Germinal center (tissue), 1 donor: ENCODE measurements around the gene ECI1.

ENCODE experiments used
- DNase-seq: peaks from one replicate; pipeline ENCODE4 v3.0.0; 2012; ENCODE audit warnings: mixed read lengths, low spot score

ECI1 gene

DNA sequence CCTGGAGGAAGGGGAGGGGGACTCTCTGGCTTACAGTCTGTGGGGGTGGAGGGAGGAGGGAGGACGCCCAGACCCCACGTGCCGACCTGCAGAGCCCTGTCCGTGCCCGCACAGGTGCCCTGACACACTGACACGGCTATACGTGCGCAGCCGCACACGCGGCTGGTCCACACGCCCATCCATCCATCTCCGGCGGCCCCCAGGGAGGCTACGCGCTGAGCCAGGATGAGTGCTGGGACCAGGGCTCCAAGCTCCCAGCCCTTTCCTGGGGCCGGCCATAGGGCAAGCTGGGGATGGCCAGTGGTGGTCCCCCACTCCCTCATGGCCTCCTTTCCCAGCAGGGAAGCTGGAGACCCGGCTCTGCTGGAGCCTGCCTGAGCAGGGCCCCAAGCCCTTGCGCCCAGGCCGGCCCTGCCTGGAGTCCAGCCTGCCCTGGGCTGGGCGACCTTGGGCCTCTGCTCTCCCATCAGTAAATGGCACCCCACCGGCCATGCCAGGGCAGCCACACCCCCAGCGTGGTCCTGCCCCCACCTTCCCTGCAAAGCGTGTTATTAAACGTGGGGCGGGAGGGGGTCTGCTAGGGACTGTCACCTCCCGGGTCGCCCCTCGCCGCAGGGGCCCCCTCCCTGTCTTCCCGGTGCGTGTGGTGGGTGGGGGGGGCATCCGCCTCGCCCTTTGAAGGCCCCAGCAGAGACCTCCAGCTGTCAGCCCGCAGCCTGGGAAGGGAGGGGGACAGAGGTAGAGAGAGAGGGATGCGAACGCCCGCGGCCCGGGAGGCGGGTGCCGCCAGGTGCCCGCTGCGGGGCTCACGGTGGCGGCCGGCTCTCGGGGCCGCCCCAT lies 55.8 kb downstream of the ECI1 start:
- DNase-seq: no peak

DNA sequence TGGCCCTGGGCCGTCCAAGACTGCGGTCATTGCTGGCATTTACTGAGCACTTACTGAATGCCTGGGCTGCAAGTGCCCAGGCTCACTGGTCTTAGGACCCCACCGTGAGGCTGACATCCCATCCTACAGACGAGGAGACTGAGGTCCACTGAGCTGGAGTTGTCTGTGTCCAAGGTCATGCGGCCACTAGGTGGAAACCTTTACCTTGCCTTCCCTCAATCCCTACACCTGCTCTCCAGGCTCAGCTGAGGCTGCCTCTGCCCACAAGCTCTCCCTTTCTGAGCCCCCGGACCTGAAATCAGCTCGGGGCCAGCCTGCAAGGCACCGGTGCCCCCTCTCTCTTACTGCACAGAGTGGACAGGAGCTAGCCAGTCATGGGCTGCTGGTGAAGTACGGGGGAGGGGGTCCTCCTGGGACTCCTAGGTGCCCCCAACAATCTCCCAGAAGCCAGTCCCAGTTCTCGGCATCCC lies 56.5 kb downstream of the ECI1 start:
- DNase-seq: peak; percentile 50

GRCh38 chr16:2194166-2194834 lies 57.1 kb downstream of the ECI1 start:
- no peak for DNase-seq

GRCh38 chr16:2191446-2191706 lies 60.0 kb downstream of the ECI1 start:
- DNase-seq: no peak

- no peak for DNase-seq
Measured at GRCh38 chr16:2190659-2191445, 60.5 kb downstream of the ECI1 start.

- DNase-seq: no peak
Measured at GRCh38 chr16:2190002-2190658, 61.3 kb downstream of the ECI1 start.
